ENCODE results near the gene CRCP. TPM values are rescaled to one million over a fixed set of nuclear protein-coding genes. Genes with fewer than 3 reads are reported as not detected.

Gene CRCP
- total RNA-seq, 2 donors from 2014 or later = 33.0 to 34.4 TPM

DNA sequence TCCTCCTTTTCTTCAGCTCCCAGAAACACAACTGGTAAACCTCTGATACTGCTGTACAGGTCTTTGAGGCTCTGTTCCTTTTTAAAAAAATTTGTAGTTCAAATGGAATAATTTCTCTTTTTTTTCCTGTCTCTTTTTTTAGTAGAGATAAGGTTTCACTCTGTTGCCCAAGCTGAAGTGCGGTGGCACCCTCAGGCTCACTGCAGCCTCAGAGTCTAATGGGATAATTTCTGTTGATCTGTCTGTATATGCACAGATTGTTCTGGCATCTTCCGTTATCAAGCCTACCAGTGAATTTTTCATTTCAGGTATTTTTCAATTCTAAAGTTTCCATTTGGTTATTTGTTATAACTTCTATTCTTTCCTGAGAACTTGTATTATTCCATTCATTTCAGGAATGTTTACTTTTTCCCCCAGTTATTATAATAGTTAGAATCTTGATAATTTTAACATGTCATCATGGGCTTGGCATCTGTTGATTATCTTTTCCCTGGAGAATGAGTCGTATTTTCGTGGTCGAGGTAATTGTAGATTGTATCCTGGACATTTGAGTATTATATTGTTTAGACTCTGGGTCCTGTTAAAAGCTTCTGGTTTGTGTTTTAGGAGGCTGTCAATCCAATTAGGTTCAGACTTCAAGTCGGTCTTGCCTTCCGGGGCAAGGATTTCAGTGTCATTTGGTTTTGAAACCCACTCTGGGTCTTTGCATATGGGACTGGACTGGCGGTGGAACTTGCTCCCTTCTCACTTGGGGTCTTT is 24.5 kb downstream of the CRCP start:
- Histone ChIP-seq H3K36me3 (peaks cover 7% of the 10 kb centered on the region), H3K9me3 (no peaks in the 10 kb centered on the region), H3K27me3 (no peaks in the 10 kb centered on the region), H3K4me1 (no peaks in the 10 kb centered on the region), H3K4me3 (no peak overlapping the region), H3K27ac (no peak overlapping the region), H3K9ac (ENCODE audit: low read depth in 2 of 2, low read length in 2 of 2) (no peak overlapping the region)
- DNase-seq = no peak
- TF ChIP-seq, protein P1, sequence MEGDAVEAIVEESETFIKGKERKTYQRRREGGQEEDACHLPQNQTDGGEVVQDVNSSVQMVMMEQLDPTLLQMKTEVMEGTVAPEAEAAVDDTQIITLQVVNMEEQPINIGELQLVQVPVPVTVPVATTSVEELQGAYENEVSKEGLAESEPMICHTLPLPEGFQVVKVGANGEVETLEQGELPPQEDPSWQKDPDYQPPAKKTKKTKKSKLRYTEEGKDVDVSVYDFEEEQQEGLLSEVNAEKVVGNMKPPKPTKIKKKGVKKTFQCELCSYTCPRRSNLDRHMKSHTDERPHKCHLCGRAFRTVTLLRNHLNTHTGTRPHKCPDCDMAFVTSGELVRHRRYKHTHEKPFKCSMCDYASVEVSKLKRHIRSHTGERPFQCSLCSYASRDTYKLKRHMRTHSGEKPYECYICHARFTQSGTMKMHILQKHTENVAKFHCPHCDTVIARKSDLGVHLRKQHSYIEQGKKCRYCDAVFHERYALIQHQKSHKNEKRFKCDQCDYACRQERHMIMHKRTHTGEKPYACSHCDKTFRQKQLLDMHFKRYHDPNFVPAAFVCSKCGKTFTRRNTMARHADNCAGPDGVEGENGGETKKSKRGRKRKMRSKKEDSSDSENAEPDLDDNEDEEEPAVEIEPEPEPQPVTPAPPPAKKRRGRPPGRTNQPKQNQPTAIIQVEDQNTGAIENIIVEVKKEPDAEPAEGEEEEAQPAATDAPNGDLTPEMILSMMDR (IDR thresholded peaks at IDR 0.05) = no peak
- intact Hi-C loops (cut with DNase I) = no loop called here

DNA sequence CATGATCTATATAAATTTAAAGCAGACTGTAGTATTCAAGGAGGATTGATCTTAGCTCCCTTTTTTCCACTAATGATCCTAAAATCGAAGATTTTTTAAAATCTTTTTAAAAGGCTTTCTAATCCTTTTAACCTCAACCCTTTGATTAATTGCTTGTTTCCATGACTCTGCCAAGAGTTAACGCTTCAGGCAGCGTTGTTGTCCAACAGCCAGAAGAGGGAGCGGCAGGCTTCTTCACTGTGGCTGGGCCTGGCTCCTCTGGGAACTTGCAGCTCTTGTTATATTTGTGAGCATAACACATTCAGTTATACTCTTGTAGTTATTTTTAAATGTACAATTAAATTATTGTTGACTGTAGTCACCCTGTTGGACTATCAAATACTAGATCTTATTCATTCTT is 26.3 kb downstream of the CRCP start:
- intact Hi-C loops (cut with DNase I) = no loop called here
- Histone ChIP-seq H3K36me3 (peaks cover 10% of the 10 kb centered on the region), H3K9ac (ENCODE audit: low read depth in 2 of 2, low read length in 2 of 2) (no peak overlapping the region), H3K9me3 (no peaks in the 10 kb centered on the region), H3K27ac (no peak overlapping the region), H3K4me3 (no peak overlapping the region), H3K27me3 (no peaks in the 10 kb centered on the region), H3K4me1 (no peaks in the 10 kb centered on the region)
- peak; percentile 41 for DNase-seq
- TF ChIP-seq, protein P1 (IDR thresholded peaks at IDR 0.05) = peak; percentile 19

DNA sequence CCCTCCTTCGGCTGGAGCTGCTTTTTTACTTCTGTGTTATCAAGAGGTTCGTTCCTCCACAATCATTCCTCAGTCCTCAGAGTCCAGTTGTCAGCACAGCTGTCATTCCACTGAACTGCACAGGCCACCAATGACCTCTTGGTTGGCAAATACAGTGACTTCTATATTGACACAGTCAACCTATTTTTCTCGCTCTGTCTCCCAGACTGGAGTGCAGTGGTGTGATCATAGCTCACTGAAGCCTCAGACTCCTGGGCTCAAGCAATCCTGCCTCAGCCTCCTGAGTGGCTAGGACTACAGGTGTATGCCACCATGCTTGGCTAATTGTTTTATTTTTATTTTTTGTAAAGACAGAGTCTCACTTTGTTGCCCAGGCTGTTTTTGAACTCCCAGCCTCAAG is 27.7 kb downstream of the CRCP start:
- Histone ChIP-seq H3K9ac (ENCODE audit: low read depth in 2 of 2, low read length in 2 of 2) (no peak overlapping the region), H3K36me3 (peaks cover 10% of the 10 kb centered on the region), H3K9me3 (no peaks in the 10 kb centered on the region), H3K27ac (no peak overlapping the region), H3K4me1 (no peaks in the 10 kb centered on the region), H3K27me3 (no peaks in the 10 kb centered on the region), H3K4me3 (no peak overlapping the region)
- TF ChIP-seq, protein P1 (IDR thresholded peaks at IDR 0.05) = no peak
- intact Hi-C loops (cut with DNase I) = no loop called here
- no peak for DNase-seq

DNA sequence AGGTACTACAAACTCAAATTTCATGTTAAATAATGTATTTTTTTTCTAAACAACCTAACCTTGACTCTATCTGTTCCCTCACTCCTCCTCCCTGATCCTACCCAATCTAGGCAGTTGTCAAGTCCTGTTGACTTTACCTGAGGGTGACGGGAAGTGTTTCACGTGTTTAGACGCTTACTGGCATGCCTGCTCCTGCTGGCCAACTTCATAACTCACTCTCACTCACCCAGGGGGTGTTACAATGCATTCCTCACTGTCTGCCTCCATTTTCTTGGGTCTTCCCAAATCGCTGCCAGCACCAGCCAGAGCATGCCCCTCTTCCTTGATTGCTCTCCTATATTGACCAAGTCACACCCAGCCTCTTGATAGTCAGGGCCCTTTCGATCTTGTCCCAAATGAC is 28.3 kb downstream of the CRCP start:
- DNase-seq = no peak
- intact Hi-C loops (cut with DNase I) = no loop called here
- Histone ChIP-seq H3K4me3 (no peak overlapping the region), H3K4me1 (no peaks in the 10 kb centered on the region), H3K27me3 (no peaks in the 10 kb centered on the region), H3K27ac (no peak overlapping the region), H3K36me3 (peaks cover 10% of the 10 kb centered on the region), H3K9me3 (no peaks in the 10 kb centered on the region), H3K9ac (ENCODE audit: low read depth in 2 of 2, low read length in 2 of 2) (no peak overlapping the region)
- TF ChIP-seq, protein P1 (IDR thresholded peaks at IDR 0.05) = no peak

DNA sequence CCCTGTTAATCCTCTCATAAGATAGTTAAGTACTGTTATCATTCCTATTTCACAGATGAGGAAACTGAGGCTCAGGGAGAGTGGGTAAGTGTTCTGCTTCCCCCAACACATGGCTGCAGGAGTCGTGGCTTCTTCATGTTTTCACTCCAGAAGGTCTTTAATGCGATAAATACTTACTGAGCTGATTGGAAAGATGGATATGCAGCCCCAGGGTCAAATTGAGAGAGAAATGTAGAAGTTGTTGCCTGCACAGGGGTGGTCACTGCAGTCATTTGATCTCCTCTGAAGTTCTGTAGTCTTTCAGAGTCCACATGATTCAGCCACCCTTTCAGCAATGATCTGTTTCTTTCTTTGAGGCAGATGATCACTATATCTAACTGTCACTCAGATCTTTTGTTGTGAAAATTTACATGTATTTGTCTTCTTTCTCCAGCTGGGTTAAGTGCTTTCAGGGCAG is 29.3 kb downstream of the CRCP start:
- H3K9ac ChIP-seq (ENCODE audit: low read depth in 2 of 2, low read length in 2 of 2) = no peak overlapping the region
- H3K36me3 ChIP-seq = peaks cover 10% of the 10 kb centered on the region
- no peak for DNase-seq
- H3K4me1 ChIP-seq = no peaks in the 10 kb centered on the region
- H3K9me3 ChIP-seq = no peaks in the 10 kb centered on the region
- intact Hi-C loops (cut with DNase I) = no loop called here
- H3K27me3 ChIP-seq = no peaks in the 10 kb centered on the region
- H3K27ac ChIP-seq = no peak overlapping the region
- TF ChIP-seq, protein P1 (IDR thresholded peaks at IDR 0.05) = no peak
- no peak overlapping the region for H3K4me3 ChIP-seq
